Stimulated activated naive CD8-positive, alpha-beta T cell treated with anti-CD3 and anti-CD28 coated beads, Interleukin-15, Interleukin-2, amounts not matched to agents 100 U/mL and 50 U/mL, for 24 hours (primary cell): ENCODE measurements around the gene SLC29A1.
"Not testable (repeated sequence)": the region's sequence is repeated elsewhere in the genome, so short reads cannot be mapped to it uniquely, and the experiment has no call there.

Source experiments
- ATAC-seq: fragments of 150-1000 bp; cut with Tn5 transposase; one replicate; pipeline ENCODE4 v1.10.0; 2021
- DNase-seq: peaks from one replicate; pipeline ENCODE4 v3.0.0; 2021

SLC29A1 gene

GRCh38 chr6:44194326-44194725, 29.1 kb upstream of the SLC29A1 start:
- ATAC-seq = no peak

GRCh38 chr6:44196351-44196750, 27.0 kb upstream of the SLC29A1 start:
- ATAC-seq, DNase-seq: not testable (repeated sequence)

More at GRCh38 chr6:44194326-44194725, 29.1 kb upstream of the SLC29A1 start:
- no peak for DNase-seq

- ATAC-seq (no peak), DNase-seq (no peak)
Observed at GRCh38 chr6:44198684-44199083, 24.7 kb upstream of the SLC29A1 start.

- DNase-seq = no peak
- no peak for ATAC-seq
Observed at GRCh38 chr6:44199883-44200282, 23.5 kb upstream of the SLC29A1 start.

- DNase-seq (no peak), ATAC-seq (no peak)
Observed at GRCh38 chr6:44201200-44201599, 22.2 kb upstream of the SLC29A1 start.

- DNase-seq (no peak), ATAC-seq (no peak)
Observed at GRCh38 chr6:44201638-44202303, 21.6 kb upstream of the SLC29A1 start.

- ATAC-seq = no peak
- DNase-seq = no peak
Observed at GRCh38 chr6:44202332-44202971, 20.9 kb upstream of the SLC29A1 start.

GRCh38 chr6:44202972-44203750, 20.2 kb upstream of the SLC29A1 start:
- DNase-seq (no peak), ATAC-seq (no peak)

- DNase-seq (no peak), ATAC-seq (no peak)
Observed at GRCh38 chr6:44203955-44204354, 19.4 kb upstream of the SLC29A1 start.

- no peak for DNase-seq
- ATAC-seq = no peak
Observed at GRCh38 chr6:44207966-44208365, 15.4 kb upstream of the SLC29A1 start.

GRCh38 chr6:44211284-44211683, 12.1 kb upstream of the SLC29A1 start:
- ATAC-seq = no peak
- no peak for DNase-seq

GRCh38 chr6:44214307-44214706, 9.1 kb upstream of the SLC29A1 start:
- DNase-seq = no peak
- no peak for ATAC-seq

GRCh38 chr6:44216677-44217331, 6.6 kb upstream of the SLC29A1 start, which contains the start of gene MYMX:
Gene MYMX (plus strand): TSS chr6:44216926. CDS start chr6:44217472, 546 bp downstream.
- no peak for ATAC-seq
- DNase-seq = no peak

GRCh38 chr6:44217332-44218143, 5.9 kb upstream of the SLC29A1 start:
- DNase-seq (no peak), ATAC-seq (no peak)

GRCh38 chr6:44219053-44219814, 4.2 kb upstream of the SLC29A1 start:
- DNase-seq (peak; percentile 48), ATAC-seq (no peak)

- ATAC-seq = no peak
- no peak for DNase-seq
Observed at GRCh38 chr6:44219815-44220784, 3.3 kb upstream of the SLC29A1 start.

GRCh38 chr6:44220913-44221290, 2.5 kb upstream of the SLC29A1 start:
- no peak for DNase-seq
- ATAC-seq = no peak

GRCh38 chr6:44221291-44221960, 2.0 kb upstream of the SLC29A1 start:
- ATAC-seq = peak; percentile 55

GRCh38 chr6:44221961-44222335, 1.4 kb upstream of the SLC29A1 start:
- no peak for DNase-seq
- ATAC-seq = no peak

More at GRCh38 chr6:44221291-44221960, 2.0 kb upstream of the SLC29A1 start:
- DNase-seq = peak; percentile 81
